Neural progenitor cell (in vitro differentiated cells): ENCODE data around the gene TRAF7. TPM values are rescaled to one million over a fixed set of nuclear protein-coding genes. Genes with fewer than 3 reads are reported as not detected.

ENCODE experiments used
- DNase-seq: peaks from one replicate; pipeline ENCODE4 v3.0.0-alpha.2; 2016; ENCODE audit warnings: low spot score
- H2AFZ ChIP-seq: fragments of 200-600 bp; sonication (generic); replicated peaks from 2 replicates; pipeline ENCODE4 v1.6.1; 2016; ENCODE audit warnings: antibody characterized with exemption
- H3F3A ChIP-seq: fragments of 200-600 bp; sonication (generic); 2 replicates; pipeline ENCODE4 v1.6.1; 2016; ENCODE audit warnings: antibody characterized with exemption, low read depth
- H3K27ac ChIP-seq: fragments of 200-600 bp; sonication (generic); 2 replicates; pipeline ENCODE4 v1.5.1; 2016; ENCODE audit warnings: mild to moderate bottlenecking
- H3K27me3 ChIP-seq: fragments of 200-600 bp; sonication (generic); 2 replicates; pipeline ENCODE4 v1.6.1; 2016; ENCODE audit warnings: mild to moderate bottlenecking, moderate library complexity
- H3K36me3 ChIP-seq: fragments of 200-600 bp; sonication (generic); 2 replicates; pipeline ENCODE4 v1.5.1; 2016
- H3K4me1 ChIP-seq: fragments of 200-600 bp; sonication (generic); 2 replicates; pipeline ENCODE4 v1.6.1; 2016; ENCODE audit warnings: mixed run types
- H3K4me2 ChIP-seq: fragments of 200-600 bp; sonication (generic); 2 replicates; pipeline ENCODE4 v1.6.1; 2016
- H3K4me3 ChIP-seq: fragments of 200-600 bp; sonication (generic); 2 replicates; pipeline ENCODE4 v1.5.1; 2016
- H3K79me2 ChIP-seq: fragments of 200-600 bp; sonication (generic); 2 replicates; pipeline ENCODE4 v1.6.1; 2016; ENCODE audit warnings: low read depth
- H3K9ac ChIP-seq: fragments of 200-600 bp; sonication (generic); 2 replicates; pipeline ENCODE4 v1.6.1; 2016
- H3K9me3 ChIP-seq: fragments of 200-600 bp; sonication (generic); 2 replicates; pipeline ENCODE4 v1.5.1; 2016; ENCODE audit warnings: low read depth
- H4K20me1 ChIP-seq: fragments of 200-600 bp; sonication (generic); 2 replicates; pipeline ENCODE4 v1.6.1; 2016; ENCODE audit warnings: low read depth
- H3K27ac Mint-ChIP-seq: 3 replicates; pipeline ENCODE4 v1.8.0; 2021; ENCODE audit warnings: mixed read lengths
- H3K27me3 Mint-ChIP-seq: 2 replicates; pipeline ENCODE4 v1.8.0; 2022; ENCODE audit warnings: low read depth, mild to moderate bottlenecking, inconsistent platforms, moderate library complexity, mixed read lengths; ENCODE audit not compliant: insufficient read depth
- H3K36me3 Mint-ChIP-seq: 3 replicates; pipeline ENCODE4 v1.8.0; 2021; ENCODE audit warnings: mixed read lengths
- H3K4me1 Mint-ChIP-seq: 3 replicates; pipeline ENCODE4 v1.8.0; 2021; ENCODE audit warnings: mixed read lengths
- H3K4me3 Mint-ChIP-seq: 3 replicates; pipeline ENCODE4 v1.8.0; 2021; ENCODE audit warnings: mild to moderate bottlenecking, moderate library complexity, mixed read lengths
- H3K9me3 Mint-ChIP-seq: 3 replicates; pipeline ENCODE4 v1.8.0; 2020; ENCODE audit warnings: mixed read lengths
- CTCF ChIP-seq: fragments of 200-600 bp; sonication (generic); IDR thresholded peaks from 2 replicates; pipeline ENCODE4 v1.5.1; 2017; ENCODE audit warnings: antibody characterized with exemption, mild to moderate bottlenecking
- EZH2 ChIP-seq: fragments of 200-600 bp; sonication (generic); IDR thresholded peaks from 2 replicates; pipeline ENCODE4 v1.6.1; 2017; ENCODE audit warnings: antibody characterized with exemption, mild to moderate bottlenecking, moderate library complexity
- EZH2phosphoT487 ChIP-seq: fragments of 200-600 bp; sonication (generic); IDR thresholded peaks from 2 replicates; pipeline ENCODE4 v1.6.1; 2017; ENCODE audit warnings: antibody characterized with exemption
- total RNA-seq: library from RNA; depleted of rRNA; stranded (reverse); fragments of >200 nt; gene quantifications from 2 replicates; pipeline ENCODE4 v1.2.3, GENCODE V29; 2015; ENCODE audit warnings: low replicate concordance

Gene TRAF7
- total RNA-seq, 1 donor from 2014 or later, result 24.1 TPM

- DNase-seq, result no peak
- Mint-ChIP-seq H3K27me3 (peaks cover 2% of the 10 kb centered on the region), H3K4me1 (peaks cover 10% of the 10 kb centered on the region), H3K9me3 (no peaks in the 10 kb centered on the region), H3K36me3 (peaks cover 2% of the 10 kb centered on the region), H3K27ac (no peak overlapping the region), H3K4me3 (no peak overlapping the region)
- H3K27ac ChIP-seq, result no peak overlapping the region
- H3F3A ChIP-seq, result peaks cover 8% of the 10 kb centered on the region
- H4K20me1 ChIP-seq, result peaks cover 49% of the 10 kb centered on the region
- no peak overlapping the region for H3K4me3 ChIP-seq
- no peak overlapping the region for H2AFZ ChIP-seq
- peaks cover 65% of the 10 kb centered on the region for H3K79me2 ChIP-seq
- peaks cover 18% of the 10 kb centered on the region for H3K4me1 ChIP-seq
- H3K9me3 ChIP-seq, result no peaks in the 10 kb centered on the region
- no peak overlapping the region for H3K9ac ChIP-seq
- H3K4me2 ChIP-seq, result no peak overlapping the region
- TF ChIP-seq EZH2phosphoT487 (no peak), EZH2 (no peak), CTCF (no peak)
- H3K27me3 ChIP-seq, result no peaks in the 10 kb centered on the region
- no peaks in the 10 kb centered on the region for H3K36me3 ChIP-seq
Observed at GRCh38 chr16:2162676-2163118, 7.1 kb downstream of the TRAF7 start.

- H3K4me1 Mint-ChIP-seq, result peaks cover 6% of the 10 kb centered on the region
- Histone ChIP-seq H3F3A (peaks cover 8% of the 10 kb centered on the region), H3K36me3 (no peaks in the 10 kb centered on the region), H3K27me3 (no peaks in the 10 kb centered on the region), H3K4me1 (peaks cover 18% of the 10 kb centered on the region), H3K4me2 (no peak overlapping the region), H3K9me3 (no peaks in the 10 kb centered on the region), H3K79me2 (peaks cover 58% of the 10 kb centered on the region), H3K4me3 (no peak overlapping the region), H3K27ac (no peak overlapping the region), H4K20me1 (peaks cover 43% of the 10 kb centered on the region), H2AFZ (no peak overlapping the region), H3K9ac (no peak overlapping the region)
- H3K27ac Mint-ChIP-seq, result no peak overlapping the region
- no peak for DNase-seq
- TF ChIP-seq EZH2phosphoT487 (no peak), EZH2 (no peak), CTCF (no peak)
- peaks cover 2% of the 10 kb centered on the region for H3K36me3 Mint-ChIP-seq
- H3K4me3 Mint-ChIP-seq, result no peak overlapping the region
- H3K27me3 Mint-ChIP-seq, result peaks cover 2% of the 10 kb centered on the region
- H3K9me3 Mint-ChIP-seq, result no peaks in the 10 kb centered on the region
Observed at GRCh38 chr16:2163211-2163881, 7.8 kb downstream of the TRAF7 start.

GRCh38 chr16:2165861-2166260, 10.3 kb downstream of the TRAF7 start:
- Mint-ChIP-seq H3K36me3 (peaks cover 2% of the 10 kb centered on the region), H3K9me3 (no peaks in the 10 kb centered on the region), H3K4me1 (no peaks in the 10 kb centered on the region), H3K27ac (no peak overlapping the region), H3K4me3 (no peak overlapping the region), H3K27me3 (peaks cover 2% of the 10 kb centered on the region)
- H3K4me3 ChIP-seq, result no peak overlapping the region
- H3K36me3 ChIP-seq, result no peaks in the 10 kb centered on the region
- H3K27ac ChIP-seq, result no peak overlapping the region
- H3K27me3 ChIP-seq, result no peaks in the 10 kb centered on the region
- peaks cover 35% of the 10 kb centered on the region for H3K79me2 ChIP-seq
- no peak for DNase-seq
- no peaks in the 10 kb centered on the region for H3K4me1 ChIP-seq
- TF ChIP-seq EZH2 (no peak), EZH2phosphoT487 (no peak), CTCF (no peak)
- H4K20me1 ChIP-seq, result peaks cover 21% of the 10 kb centered on the region
- no peak overlapping the region for H2AFZ ChIP-seq
- H3F3A ChIP-seq, result peaks cover 6% of the 10 kb centered on the region
- no peak overlapping the region for H3K9ac ChIP-seq
- no peaks in the 10 kb centered on the region for H3K9me3 ChIP-seq
- no peak overlapping the region for H3K4me2 ChIP-seq
